Measurements from ENCODE around the gene NF1. TPM values are rescaled to one million over a fixed set of nuclear protein-coding genes. Genes with fewer than 3 reads are reported as not detected.

The NF1 gene
- total RNA-seq, 4 donors from 2014 or later: 40.9 to 64.8 (median 44.5) TPM

- H3K27me3 ChIP-seq: no peaks in the 10 kb centered on the region
- no peak for TF ChIP-seq CTCF (IDR thresholded peaks at IDR 0.05)
- TF ChIP-seq EP300 (IDR thresholded peaks at IDR 0.05): no peak
- no peak for TF ChIP-seq POLR2AphosphoS5 (IDR thresholded peaks at IDR 0.05)
- no peak for TF ChIP-seq POLR2A (IDR thresholded peaks at IDR 0.05; ENCODE audit: low read depth)
- H3K4me3 ChIP-seq: no peak overlapping the region
- H3K9me3 ChIP-seq: no peaks in the 10 kb centered on the region
- H3K4me1 ChIP-seq: no peaks in the 10 kb centered on the region
- H3K36me3 ChIP-seq: no peaks in the 10 kb centered on the region
- intact Hi-C loops (cut with DNase I): no loop called here
- no peak for DNase-seq (ENCODE audit: extremely low spot score)
- H3K27ac ChIP-seq (replicated peaks in 1 of 4): no peak overlapping the region
- WGBS: 90% methylated on average over 7 of the region's 7 CpGs
Observed at GRCh38 chr17:31060791-31061550, 33.8 kb upstream of the NF1 start.

GRCh38 chr17:31061678-31062077 lies 33.1 kb upstream of the NF1 start:
- no peak for DNase-seq (ENCODE audit: extremely low spot score)
- intact Hi-C loops (cut with DNase I): no loop called here
- 87% methylated on average over 3 of the region's 3 CpGs for WGBS

GRCh38 chr17:31062346-31062745 lies 32.4 kb upstream of the NF1 start:
- WGBS: 93% methylated on average over 3 of the region's 3 CpGs
- no peaks in the 10 kb centered on the region for H3K27me3 ChIP-seq
- intact Hi-C loops (cut with DNase I): no loop called here
- DNase-seq (ENCODE audit: extremely low spot score): no peak
- no peaks in the 10 kb centered on the region for H3K9me3 ChIP-seq
- TF ChIP-seq POLR2A (IDR thresholded peaks at IDR 0.05; ENCODE audit: low read depth) (no peak), EP300 (IDR thresholded peaks at IDR 0.05) (no peak), POLR2AphosphoS5 (IDR thresholded peaks at IDR 0.05) (no peak), CTCF (IDR thresholded peaks at IDR 0.05) (no peak)
- peaks cover 0 to 2% (median under 1%) of the 10 kb centered on the region in 4 donors for H3K4me1 ChIP-seq
- H3K36me3 ChIP-seq: no peaks in the 10 kb centered on the region
- no peak overlapping the region for H3K4me3 ChIP-seq
- H3K27ac ChIP-seq (replicated peaks in 1 of 4): no peak overlapping the region

More at GRCh38 chr17:31061678-31062077, 33.1 kb upstream of the NF1 start:
- TF ChIP-seq CTCF (IDR thresholded peaks at IDR 0.05) (no peak), POLR2A (IDR thresholded peaks at IDR 0.05; ENCODE audit: low read depth) (no peak), EP300 (IDR thresholded peaks at IDR 0.05) (no peak), POLR2AphosphoS5 (IDR thresholded peaks at IDR 0.05) (no peak)
- Histone ChIP-seq H3K9me3 (no peaks in the 10 kb centered on the region), H3K4me3 (no peak overlapping the region), H3K27me3 (no peaks in the 10 kb centered on the region), H3K36me3 (no peaks in the 10 kb centered on the region), H3K4me1 (no peaks in the 10 kb centered on the region), H3K27ac (replicated peaks in 1 of 4) (no peak overlapping the region)

- H3K27ac ChIP-seq (replicated peaks in 1 of 4): no peak overlapping the region
- no peak for TF ChIP-seq POLR2AphosphoS5 (IDR thresholded peaks at IDR 0.05)
- TF ChIP-seq POLR2A (IDR thresholded peaks at IDR 0.05; ENCODE audit: low read depth): no peak
- no peak for TF ChIP-seq EP300 (IDR thresholded peaks at IDR 0.05)
- TF ChIP-seq CTCF (IDR thresholded peaks at IDR 0.05): no peak
- H3K4me3 ChIP-seq: no peak overlapping the region
- H3K36me3 ChIP-seq: no peaks in the 10 kb centered on the region
- DNase-seq (ENCODE audit: extremely low spot score): no peak
- peaks cover 5 to 15% (median 12%) of the 10 kb centered on the region in 4 donors for H3K4me1 ChIP-seq
- no peaks in the 10 kb centered on the region for H3K9me3 ChIP-seq
- 88% methylated on average over 2 of the region's 2 CpGs for WGBS
- intact Hi-C loops (cut with DNase I): no loop called here
- no peaks in the 10 kb centered on the region for H3K27me3 ChIP-seq
Observed at GRCh38 chr17:31064707-31065106, 30.1 kb upstream of the NF1 start.
